Fibroblast of lung (primary cell): Measurements from ENCODE around the gene ATXN7L1. TPM values are rescaled to one million over a fixed set of nuclear protein-coding genes. Genes with fewer than 3 reads are reported as not detected.

Experiments
- DNase-seq, 2 donors: peaks; one replicate each; pipeline versions ENCODE4 v3.0.0 to v3.0.0-alpha.2; 2010; ENCODE audit warnings: low read depth in 2 of 2
- H2AFZ ChIP-seq: 2 replicates; pipeline ENCODE4 v1.5.1; 2012; ENCODE audit warnings: low read length, control low read depth, inconsistent platforms
- H3K27ac ChIP-seq: 2 replicates; pipeline ENCODE4 v1.5.1; 2011; ENCODE audit warnings: low read length, control low read depth; ENCODE audit not compliant: insufficient read depth
- H3K27me3 ChIP-seq: 2 replicates; pipeline ENCODE4 v1.5.1; 2011; ENCODE audit warnings: mild to moderate bottlenecking, low read length; ENCODE audit not compliant: control insufficient read depth, insufficient read depth
- H3K36me3 ChIP-seq: 2 replicates; pipeline ENCODE4 v1.5.1; 2011; ENCODE audit warnings: low read length; ENCODE audit not compliant: control insufficient read depth, insufficient read depth
- H3K4me1 ChIP-seq: 2 replicates; pipeline ENCODE4 v1.5.1; 2011; ENCODE audit warnings: low read length; ENCODE audit not compliant: control insufficient read depth, insufficient read depth; ENCODE audit errors: extremely low read depth
- H3K4me2 ChIP-seq: 2 replicates; pipeline ENCODE4 v1.5.1; 2011; ENCODE audit warnings: low read length, control low read depth; ENCODE audit not compliant: insufficient read depth; ENCODE audit errors: extremely low read depth
- H3K4me3 ChIP-seq, 4 experiments: fragments of 200-600 bp in 1 of 4; sonication (generic) in 1 of 4; replicated peaks in 1 of 4; 2 replicates each; pipeline ENCODE4 v1.5.1; 2011 to 2016; ENCODE audit warnings: low read length in 4 of 4, low read depth in 3 of 4, mild to moderate bottlenecking in 3 of 4, control low read depth in 2 of 4, inconsistent platforms in 1 of 4, mixed read lengths in 1 of 4; ENCODE audit not compliant: insufficient read depth in 1 of 4; ENCODE audit errors: control extremely low read depth in 1 of 4
- H3K79me2 ChIP-seq: 2 replicates; pipeline ENCODE4 v1.5.1; 2012; ENCODE audit warnings: mild to moderate bottlenecking, low read length, inconsistent platforms; ENCODE audit not compliant: control insufficient read depth, insufficient read depth
- H3K9ac ChIP-seq: 2 replicates; pipeline ENCODE4 v1.5.1; 2011; ENCODE audit warnings: mild to moderate bottlenecking, low read length, control low read depth; ENCODE audit not compliant: insufficient read depth
- H3K9me3 ChIP-seq: 2 replicates; pipeline ENCODE4 v1.5.1; 2012; ENCODE audit warnings: low read depth, low read length; ENCODE audit not compliant: control insufficient read depth, insufficient read depth
- H4K20me1 ChIP-seq: 2 replicates; pipeline ENCODE4 v1.5.1; 2011; ENCODE audit warnings: low read length; ENCODE audit not compliant: control insufficient read depth, insufficient read depth; ENCODE audit errors: extremely low read depth
- EZH2 ChIP-seq: IDR thresholded peaks from 2 replicates; pipeline ENCODE4 v1.5.1; 2012; ENCODE audit warnings: low read length, control low read depth, mild to moderate bottlenecking; ENCODE audit errors: missing control alignments
- polyA plus RNA-seq, 2 donors: library from polyadenylated mRNA; depleted of rRNA in 1 of 2; stranded (reverse) in 1 of 2; unstranded in 1 of 2; fragments of >200 nt; gene quantifications; 2 replicates each; pipeline ENCODE4 v1.2.1, GENCODE V29; 2011 to 2012; ENCODE audit warnings: missing spikeins in 1 of 2
- total RNA-seq: library from RNA; depleted of rRNA; stranded (reverse); fragments of >200 nt; gene quantifications from 2 replicates; pipeline ENCODE4 v1.2.1, GENCODE V29; 2014
- TF ChIP-seq, protein P1 (sequence below), 2 donors: IDR thresholded peaks in 1 of 2; conservative IDR thresholded peaks in 1 of 2; 1 replicate in 1 of 2; 2 replicates in 1 of 2; pipeline ENCODE4 v1.5.1; 2011 to 2012; ENCODE audit warnings: low read length in 2 of 2, control low read depth in 1 of 2, inconsistent platforms in 1 of 2, low read depth in 1 of 2, mild to moderate bottlenecking in 1 of 2

ATXN7L1 gene
- total and polyA plus RNA-seq, 2 donors (not counting 1 experiment from before 2014, with no cell fraction given) = 5.1 to 9.4 TPM

DNA sequence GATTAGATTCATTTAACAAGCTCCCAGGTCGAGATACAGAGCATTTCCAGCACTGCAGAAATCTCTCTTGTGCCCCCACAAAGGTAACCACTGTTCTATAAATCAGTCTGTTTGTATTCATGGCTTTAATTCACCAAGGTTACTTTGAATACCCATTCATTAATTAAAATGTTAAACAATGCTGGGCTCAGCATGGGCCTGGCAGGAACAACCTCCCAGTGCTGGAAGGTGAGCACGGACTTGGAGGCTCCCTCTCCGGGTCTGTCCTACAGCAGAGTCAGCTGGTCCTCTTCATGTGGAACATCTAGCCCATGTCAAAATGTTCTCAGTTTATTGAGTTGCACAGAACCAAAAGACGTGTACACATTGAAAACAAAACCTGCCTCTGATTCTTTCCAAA, 279.5 kb downstream of the ATXN7L1 start:
- Histone ChIP-seq H3K27ac (no peak overlapping the region), H3K9me3 (no peaks in the 10 kb centered on the region), H3K4me1 (no peaks in the 10 kb centered on the region), H3K79me2 (no peaks in the 10 kb centered on the region), H3K4me3 (no peak overlapping the region), H3K9ac (no peak overlapping the region), H4K20me1 (no peaks in the 10 kb centered on the region), H3K36me3 (no peaks in the 10 kb centered on the region), H2AFZ (no peak overlapping the region), H3K4me2 (no peak overlapping the region), H3K27me3 (no peaks in the 10 kb centered on the region)
- DNase-seq = no peak
- TF ChIP-seq, protein P1, sequence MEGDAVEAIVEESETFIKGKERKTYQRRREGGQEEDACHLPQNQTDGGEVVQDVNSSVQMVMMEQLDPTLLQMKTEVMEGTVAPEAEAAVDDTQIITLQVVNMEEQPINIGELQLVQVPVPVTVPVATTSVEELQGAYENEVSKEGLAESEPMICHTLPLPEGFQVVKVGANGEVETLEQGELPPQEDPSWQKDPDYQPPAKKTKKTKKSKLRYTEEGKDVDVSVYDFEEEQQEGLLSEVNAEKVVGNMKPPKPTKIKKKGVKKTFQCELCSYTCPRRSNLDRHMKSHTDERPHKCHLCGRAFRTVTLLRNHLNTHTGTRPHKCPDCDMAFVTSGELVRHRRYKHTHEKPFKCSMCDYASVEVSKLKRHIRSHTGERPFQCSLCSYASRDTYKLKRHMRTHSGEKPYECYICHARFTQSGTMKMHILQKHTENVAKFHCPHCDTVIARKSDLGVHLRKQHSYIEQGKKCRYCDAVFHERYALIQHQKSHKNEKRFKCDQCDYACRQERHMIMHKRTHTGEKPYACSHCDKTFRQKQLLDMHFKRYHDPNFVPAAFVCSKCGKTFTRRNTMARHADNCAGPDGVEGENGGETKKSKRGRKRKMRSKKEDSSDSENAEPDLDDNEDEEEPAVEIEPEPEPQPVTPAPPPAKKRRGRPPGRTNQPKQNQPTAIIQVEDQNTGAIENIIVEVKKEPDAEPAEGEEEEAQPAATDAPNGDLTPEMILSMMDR (conservative IDR thresholded peaks at IDR 0.05 in 1 of 2, IDR thresholded peaks at IDR 0.05 in 1 of 2; ENCODE audit: low read depth in 1 of 2, low read length in 2 of 2) = no peak
- no peak for TF ChIP-seq EZH2

DNA sequence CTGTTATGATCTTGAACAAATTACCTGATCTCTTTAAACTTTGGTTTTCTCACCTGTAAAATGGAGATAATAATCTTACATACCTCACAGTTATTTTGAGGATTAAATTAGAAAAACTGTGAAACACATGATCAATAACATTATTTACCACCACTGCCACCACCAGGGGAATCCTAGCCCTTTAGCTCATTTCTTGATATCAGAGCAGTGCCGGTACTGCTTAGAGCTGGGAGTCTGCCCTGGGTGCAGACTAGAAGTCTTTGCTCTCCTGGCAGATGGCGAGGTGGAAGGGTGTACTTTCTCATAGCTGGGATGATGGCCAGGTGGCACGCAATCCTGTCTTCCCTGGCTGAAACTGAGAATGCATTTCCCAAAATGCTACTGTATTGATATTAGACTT, 282.4 kb downstream of the ATXN7L1 start:
- Histone ChIP-seq H3K9me3 (no peaks in the 10 kb centered on the region), H3K9ac (no peak overlapping the region), H2AFZ (no peak overlapping the region), H4K20me1 (no peaks in the 10 kb centered on the region), H3K27ac (no peak overlapping the region), H3K36me3 (no peaks in the 10 kb centered on the region), H3K4me3 (no peak overlapping the region), H3K4me1 (no peaks in the 10 kb centered on the region), H3K4me2 (no peak overlapping the region), H3K79me2 (no peaks in the 10 kb centered on the region), H3K27me3 (no peaks in the 10 kb centered on the region)
- no peak for DNase-seq
- TF ChIP-seq, protein P1 (conservative IDR thresholded peaks at IDR 0.05 in 1 of 2, IDR thresholded peaks at IDR 0.05 in 1 of 2; ENCODE audit: low read depth in 1 of 2, low read length in 2 of 2) = peak in 1 of 2 donors; percentile 7
- no peak for TF ChIP-seq EZH2

DNA sequence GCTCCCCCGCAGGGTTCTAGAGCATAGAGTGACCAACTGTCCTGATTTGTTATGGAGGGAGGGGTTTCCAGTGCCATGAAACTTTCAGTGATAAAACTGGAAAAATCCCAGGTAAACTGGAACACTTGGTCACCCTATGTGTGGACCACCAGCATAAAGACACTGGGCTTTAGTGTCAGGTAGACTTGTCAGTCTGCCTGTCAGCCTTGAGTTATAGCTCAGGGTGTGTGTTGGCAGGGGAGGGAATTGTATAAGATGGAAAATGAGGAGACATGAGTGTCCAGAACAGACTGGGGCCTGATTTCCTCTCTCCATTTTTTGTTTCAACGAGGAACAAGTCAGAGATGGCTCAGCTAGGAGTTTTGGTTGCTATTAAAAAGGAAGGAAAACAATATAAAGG, 284.9 kb downstream of the ATXN7L1 start:
- Histone ChIP-seq H3K9ac (no peak overlapping the region), H2AFZ (no peak overlapping the region), H3K4me1 (no peaks in the 10 kb centered on the region), H3K9me3 (no peaks in the 10 kb centered on the region), H3K79me2 (no peaks in the 10 kb centered on the region), H3K4me2 (no peak overlapping the region), H3K27me3 (no peaks in the 10 kb centered on the region), H3K27ac (no peak overlapping the region), H4K20me1 (no peaks in the 10 kb centered on the region), H3K36me3 (no peaks in the 10 kb centered on the region), H3K4me3 (no peak overlapping the region)
- no peak for DNase-seq
- TF ChIP-seq EZH2 = no peak
- TF ChIP-seq, protein P1 (conservative IDR thresholded peaks at IDR 0.05 in 1 of 2, IDR thresholded peaks at IDR 0.05 in 1 of 2; ENCODE audit: low read depth in 1 of 2, low read length in 2 of 2) = no peak
